Fibroblast of the conjunctiva (primary cell): ENCODE measurements around the gene AVPR2.

Experiments used
- DNase-seq: peaks from one replicate; pipeline ENCODE4 v3.0.0-alpha.2; 2010; ENCODE audit warnings: low read depth

Gene AVPR2

DNA sequence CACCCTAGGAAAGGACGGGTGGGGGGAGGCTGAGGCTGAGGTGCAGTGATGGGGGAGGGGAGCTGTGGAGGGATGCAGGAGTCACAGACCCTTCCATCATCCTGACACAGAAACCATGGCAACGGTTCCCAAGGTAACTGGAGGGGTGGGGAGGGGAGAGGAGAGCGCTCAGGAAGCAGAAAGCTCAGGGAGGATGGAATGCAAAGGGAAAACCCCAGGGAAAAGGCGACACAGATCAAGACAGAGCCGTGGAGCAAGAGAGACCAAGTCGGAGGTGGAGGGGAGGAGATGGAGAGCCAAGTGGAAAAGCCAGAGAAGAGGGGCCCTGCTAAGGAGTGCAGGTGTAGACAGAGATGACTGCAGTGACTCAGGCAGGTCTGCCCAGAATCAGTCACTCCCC is 33.0 kb upstream of the AVPR2 start:
- no peak for DNase-seq

DNA sequence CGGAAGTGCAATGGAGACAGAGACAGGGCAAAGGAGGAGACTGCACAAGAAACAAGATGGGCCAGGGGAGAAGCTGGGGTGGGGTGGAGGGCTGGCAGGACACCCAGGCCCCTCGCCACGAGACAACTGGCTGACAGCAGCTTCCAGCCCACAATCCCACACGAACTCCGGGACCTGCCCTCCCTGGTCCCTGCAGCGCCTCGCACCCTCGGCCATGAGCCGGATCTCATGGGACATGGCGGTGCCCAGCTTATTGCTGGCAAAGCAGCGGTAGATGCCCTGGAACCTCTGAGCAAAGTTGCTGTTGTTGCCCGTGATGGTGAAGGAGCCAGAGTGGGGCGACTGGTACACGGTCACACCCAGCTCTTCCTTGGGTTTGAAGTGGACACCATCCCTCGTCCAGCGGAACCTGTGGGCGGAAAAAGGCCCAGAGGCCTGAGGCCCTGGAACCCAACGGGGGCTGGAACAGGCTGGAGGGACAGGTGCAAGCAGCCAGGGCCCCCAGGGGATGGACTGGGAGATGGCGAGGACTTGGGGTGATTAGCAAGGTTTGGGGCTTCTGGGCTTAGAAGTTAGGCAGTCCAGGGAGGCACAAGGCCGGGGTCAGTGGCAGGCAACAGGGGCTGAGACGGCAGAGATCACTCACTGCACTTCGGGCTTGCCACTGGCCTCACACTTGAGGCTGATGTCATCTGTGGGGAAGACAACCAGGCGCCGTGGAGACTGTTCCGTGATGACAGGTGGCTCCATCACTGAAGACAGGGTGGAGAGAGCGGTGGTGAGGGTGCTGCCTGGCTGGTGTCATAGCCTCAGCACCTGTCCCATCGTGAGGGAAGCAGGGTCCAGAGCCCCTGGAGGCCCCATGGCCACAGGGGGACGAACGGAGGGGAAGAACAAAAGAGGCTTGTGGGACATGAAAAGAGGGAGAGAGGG is 32.3 kb upstream of the AVPR2 start:
- DNase-seq: no peak

GRCh38 chrX:153873282-153874084 is 31.0 kb upstream of the AVPR2 start:
- DNase-seq: no peak

- no peak for DNase-seq
Observed at GRCh38 chrX:153874085-153874365, 30.4 kb upstream of the AVPR2 start.

GRCh38 chrX:153874366-153875125 is 29.9 kb upstream of the AVPR2 start:
- DNase-seq: no peak

DNA sequence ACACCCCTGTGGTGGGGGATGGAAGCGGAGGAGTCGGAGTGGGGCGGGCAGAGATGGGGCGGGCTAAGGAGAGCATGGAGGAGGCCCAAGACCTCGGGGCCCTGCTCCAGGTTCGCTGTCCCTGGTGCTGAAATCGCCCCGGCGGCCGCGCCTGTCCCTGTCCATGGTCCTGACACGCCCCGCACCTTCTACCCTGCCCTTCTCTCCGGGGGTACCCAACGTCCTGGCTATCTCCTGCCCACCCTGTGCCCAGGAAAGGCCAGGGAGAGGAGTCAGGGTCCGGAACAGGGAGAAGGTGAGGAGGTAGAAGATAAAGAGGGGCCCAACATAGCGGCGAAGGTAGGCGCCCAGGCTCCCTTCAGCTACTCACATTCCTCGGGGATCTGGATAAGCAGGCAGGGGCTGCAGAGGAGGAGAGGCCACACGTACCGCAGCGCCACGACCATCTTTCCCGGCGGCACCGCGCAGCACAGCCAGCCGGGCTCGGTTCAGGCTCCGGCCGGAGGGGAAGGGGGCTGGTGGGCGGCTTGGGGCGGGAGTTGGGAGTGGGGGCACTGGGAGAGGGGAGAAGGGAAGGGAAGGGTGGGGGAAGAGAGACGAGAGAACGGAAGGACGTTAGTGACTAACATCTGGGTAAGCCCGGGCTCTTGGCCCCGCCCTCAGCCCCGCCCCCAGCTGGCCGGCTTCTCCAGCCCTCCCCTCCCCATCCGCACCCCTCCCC is 28.9 kb upstream of the AVPR2 start:
- no peak for DNase-seq

- no peak for DNase-seq
Observed at GRCh38 chrX:153876112-153876491, 28.4 kb upstream of the AVPR2 start.

- no peak for DNase-seq
Observed at GRCh38 chrX:153877571-153878261, 26.8 kb upstream of the AVPR2 start.

GRCh38 chrX:153878345-153878744 is 26.1 kb upstream of the AVPR2 start:
- no peak for DNase-seq

DNA sequence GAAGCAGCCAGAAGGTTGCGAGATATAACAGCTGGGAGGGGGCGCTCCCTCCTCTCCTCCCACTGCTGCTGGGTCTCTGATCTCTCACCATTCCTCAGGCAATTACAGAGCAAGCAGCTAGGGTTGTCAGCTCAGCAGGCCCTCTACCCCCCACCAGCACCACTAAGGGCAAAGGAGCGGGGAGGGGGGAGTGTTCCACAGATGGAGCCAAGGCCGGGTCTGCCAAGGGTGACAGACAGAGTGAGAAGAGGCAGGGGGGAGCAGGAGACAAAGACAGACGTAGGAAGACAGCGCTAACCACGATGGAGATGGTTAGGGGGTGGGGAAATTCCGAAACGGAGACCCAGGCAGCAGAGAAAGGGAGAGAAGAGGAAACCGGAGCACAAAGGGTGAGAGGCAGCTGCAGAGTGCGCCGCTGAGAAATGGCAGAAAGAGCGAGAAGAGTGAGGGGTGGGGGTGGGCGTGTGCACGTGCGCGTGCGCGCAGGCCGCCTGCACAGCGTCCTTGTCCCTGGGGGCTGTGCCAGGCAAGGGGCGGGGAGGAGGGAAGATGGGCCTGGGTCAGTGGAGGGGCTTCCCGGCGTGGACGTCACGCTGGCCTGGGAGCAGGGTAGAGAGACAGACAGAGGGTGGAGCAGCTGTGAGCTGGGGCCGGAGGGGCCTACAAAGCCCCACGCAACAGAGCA is 25.4 kb upstream of the AVPR2 start:
- DNase-seq: no peak

DNA sequence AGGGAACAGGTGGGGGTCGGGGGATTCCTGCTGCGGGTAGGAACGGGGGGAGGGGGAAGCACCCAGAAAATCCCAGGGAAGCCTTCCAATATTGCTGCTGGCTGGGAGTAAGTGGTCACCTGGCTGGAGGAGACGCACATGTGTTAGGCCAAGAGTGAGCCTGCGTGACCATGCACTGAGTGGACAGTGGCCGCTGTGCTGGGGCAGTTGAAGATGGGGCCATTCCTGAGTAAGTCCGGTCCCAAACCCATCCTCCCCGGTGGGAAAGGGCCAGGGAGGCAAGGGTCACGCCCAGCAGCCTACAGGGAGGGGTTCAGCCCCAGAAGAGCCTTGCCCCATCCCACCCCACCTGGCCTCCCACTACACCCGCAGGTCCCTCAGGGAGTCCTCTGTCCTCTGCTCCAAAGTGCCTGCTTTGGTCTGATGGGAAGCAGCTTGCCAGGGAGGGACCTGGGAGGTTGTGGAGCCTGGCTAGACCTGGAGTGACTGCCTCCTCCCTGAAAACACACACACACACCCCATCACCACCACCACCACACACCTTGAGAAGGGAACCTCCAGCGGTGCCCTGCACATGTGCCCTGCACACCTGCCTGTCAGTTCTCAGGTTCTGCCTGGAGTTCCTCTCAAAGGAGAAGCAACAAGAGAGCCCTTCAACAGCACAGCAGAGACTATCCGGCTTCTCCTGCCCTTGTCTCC is 24.6 kb upstream of the AVPR2 start:
- DNase-seq: no peak

GRCh38 chrX:153880440-153880815 is 24.0 kb upstream of the AVPR2 start:
- DNase-seq: no peak

GRCh38 chrX:153881281-153881680 is 23.2 kb upstream of the AVPR2 start:
- no peak for DNase-seq

DNA sequence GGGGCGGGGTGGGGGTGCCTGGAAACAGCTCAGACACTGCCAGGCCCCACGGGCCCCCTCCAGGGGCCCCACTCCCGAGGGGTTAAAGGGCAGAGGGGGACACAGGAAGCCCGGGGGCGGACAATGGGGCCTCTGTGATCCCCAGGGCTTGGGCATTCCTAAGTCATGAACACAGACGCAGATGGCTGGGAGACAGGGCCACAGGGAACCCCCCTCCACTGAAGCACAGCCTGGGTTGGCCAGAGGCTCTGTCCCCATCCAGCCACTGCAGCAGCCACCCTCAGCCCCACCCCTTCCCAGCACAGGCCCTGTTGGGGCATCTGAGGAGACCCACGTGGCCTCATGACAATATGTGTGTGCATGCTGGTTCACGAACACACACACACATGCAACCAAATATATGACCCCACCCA is 22.4 kb upstream of the AVPR2 start:
- DNase-seq: no peak

- DNase-seq: no peak
Observed at GRCh38 chrX:153882557-153882956, 21.9 kb upstream of the AVPR2 start.

DNA sequence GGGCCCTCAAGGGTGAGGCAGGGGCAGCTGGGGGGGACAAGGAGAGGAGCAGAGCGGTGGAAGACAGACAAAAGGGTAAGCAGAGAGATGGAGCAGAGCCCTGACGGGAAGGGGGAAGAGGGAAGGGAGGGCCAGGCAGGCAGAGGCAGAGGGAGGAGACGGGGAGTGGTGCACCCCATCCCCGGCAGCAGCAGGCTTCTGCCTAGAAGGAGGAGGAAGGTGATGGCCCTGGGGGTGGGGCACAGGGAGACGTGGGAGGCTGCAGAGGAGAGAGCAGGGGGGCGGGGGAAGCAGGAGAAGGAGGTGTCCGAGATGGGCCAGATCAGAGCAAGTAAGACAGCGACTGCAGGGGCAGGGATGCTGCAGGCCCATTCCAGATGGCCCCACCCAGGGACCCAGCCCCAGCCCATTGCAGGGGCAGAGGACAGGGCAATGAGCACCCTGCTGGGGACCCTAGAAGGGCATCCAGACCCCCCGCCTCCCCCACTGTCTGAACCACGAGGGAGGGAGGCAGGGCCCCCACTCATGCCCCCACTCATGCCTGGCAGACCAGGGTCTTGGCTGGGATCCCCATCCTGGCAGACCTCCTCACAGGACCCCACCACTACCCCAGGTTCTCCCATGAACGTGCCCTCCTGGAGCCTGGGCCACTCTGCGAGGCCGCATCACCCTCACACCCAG is 21.2 kb upstream of the AVPR2 start:
- DNase-seq: no peak

DNA sequence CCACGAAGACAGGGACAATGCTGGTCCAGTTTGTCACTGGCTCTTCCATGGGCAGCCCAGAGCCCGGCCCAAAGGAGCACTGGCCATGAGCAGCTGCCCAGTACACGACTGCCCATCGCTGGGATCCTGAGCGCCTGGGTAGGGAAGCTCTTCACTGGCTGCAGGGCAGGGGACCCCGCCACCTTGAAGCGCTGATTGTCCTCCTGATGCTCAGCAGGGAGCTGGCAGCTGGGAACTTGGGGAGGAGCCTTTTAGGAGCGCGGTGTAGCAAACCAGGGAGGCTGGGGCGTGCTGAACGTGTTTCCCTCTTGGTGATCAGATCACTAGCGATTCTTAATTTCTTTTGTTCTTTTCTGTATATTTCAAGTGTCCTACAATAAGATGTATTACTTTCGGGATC is 20.3 kb upstream of the AVPR2 start:
- DNase-seq: no peak

GRCh38 chrX:153884590-153884989 is 19.9 kb upstream of the AVPR2 start:
- DNase-seq: no peak

- no peak for DNase-seq
Observed at GRCh38 chrX:153885208-153885787, 19.2 kb upstream of the AVPR2 start.
